Heart right ventricle (tissue), 16 donors: ENCODE results near the gene PCP4. TPM values are rescaled to one million over a fixed set of nuclear protein-coding genes. Genes with fewer than 3 reads are reported as not detected.

Source experiments
- ATAC-seq, 8 donors: fragments of 200-7000 bp; cut with Tn5 transposase; one replicate each; pipeline ENCODE4 v1.9.1; 2020; ENCODE audit warnings: mild to moderate bottlenecking in 8 of 8, moderate library complexity in 8 of 8, moderate number of reproducible peaks in 1 of 8
- DNase-seq, 2 donors: peaks; one replicate each; pipeline ENCODE4 v3.0.0-alpha.2; 2020
- H3K27ac ChIP-seq, 10 donors: fragments of 200-600 bp; sonication (generic) in 2 of 10; one replicate each; pipeline versions ENCODE4 v1.5.0 to v1.8.0; 2020 to 2022; ENCODE audit warnings: mild to moderate bottlenecking in 3 of 10
- H3K27me3 ChIP-seq, 7 donors: fragments of 200-600 bp; one replicate each; pipeline ENCODE4 v1.8.0; 2021 to 2022; ENCODE audit warnings: mild to moderate bottlenecking in 2 of 7
- H3K36me3 ChIP-seq, 9 donors: fragments of 200-600 bp; sonication (generic) in 1 of 9; one replicate each; pipeline versions ENCODE4 v1.5.0 to v1.8.0; 2020 to 2022; ENCODE audit warnings: mild to moderate bottlenecking in 2 of 9
- H3K4me1 ChIP-seq, 9 donors: fragments of 200-600 bp; sonication (generic) in 1 of 9; one replicate each; pipeline versions ENCODE4 v1.5.0 to v1.8.0; 2020 to 2022; ENCODE audit warnings: mild to moderate bottlenecking in 4 of 9
- H3K4me3 ChIP-seq, 10 donors: fragments of 200-600 bp; sonication (generic) in 2 of 10; one replicate each; pipeline versions ENCODE4 v1.5.0 to v1.8.0; 2020 to 2022; ENCODE audit warnings: mild to moderate bottlenecking in 7 of 10, moderate library complexity in 2 of 10
- H3K9me3 ChIP-seq, 11 donors: fragments of 200-600 bp in 10 of 11; sonication (generic) in 2 of 11; one replicate each; pipeline versions ENCODE4 v1.5.0 to v1.8.0; 2013 to 2022; ENCODE audit warnings: mild to moderate bottlenecking in 2 of 11, control low read depth in 1 of 11, moderate library complexity in 1 of 11
- CTCF ChIP-seq, 9 donors: fragments of 200-600 bp; sonication (generic) in 2 of 9; IDR thresholded peaks; one replicate each; pipeline versions ENCODE4 v1.5.0 to v1.8.0; 2021 to 2022; ENCODE audit warnings: antibody characterized with exemption in 9 of 9, mild to moderate bottlenecking in 5 of 9, moderate library complexity in 1 of 9
- WGBS, 2 donors: extraction: QIAGEN DNeasy Blood & Tissue Kit; methylation state at CpG; one replicate each; pipeline ENCODE4 v1.1.7; 2013; ENCODE audit warnings: inconsistent platforms in 1 of 2; 5-methylcytosine and 5-hydroxymethylcytosine counted together
- intact Hi-C, 10 donors: fragments of 100-400 bp; cut with DNase I; formaldehyde crosslinking; loops; one replicate each; pipeline versions ENCODE4 v1.11.1 to v1.14.2; 2022
- polyA plus RNA-seq, 2 donors: library from polyadenylated mRNA; stranded (reverse); fragments of 200-250 nt; gene quantifications; one replicate each; pipeline ENCODE4 v1.2.3, GENCODE V29; 2013
- total RNA-seq, 10 donors: library from RNA; stranded (reverse); fragmentation: NEBNext Ultra II Directional in 3 of 10; extraction: Animal tissue kit (Norgen Biotek cat#: 25700) in 3 of 10; gene quantifications; one replicate each; pipeline versions ENCODE4 v1.2.1 to v1.2.4, GENCODE V29; 2021 to 2023
- donor health status: Arrhythmogenic right ventricular cardiomyopathy.
- donor health status: ischemic (EF 13 %, LVEDD 7.1; RV severe dilation, severe dysfunction).
- donor health status: healthy with polysubstance abuse.
- donor health status: DM: no; HTN: yes; CAD: no.
- donor health status: DM: no; HTN: no; CAD: no.
- donor health status: ischemic (EF 25% LVEDD 6.9; RV normal size, moderate dysfunction).
- donor health status: ischemic (EF 25% LVEDD 5.7; RV mildly dilated, moderate dysfunction).
- donor health status: healthy.
- donor health status: DM: yes; HTN: yes; CAD: no.
- donor health status: Ischemic cardiomyopathy.
- donor health status: ischemic (EF 35%, LVEDD 5.7; RV mildly dilated, moderate dysfunction).
- donor health status: nonischemic (EF 11% LVEDD 7.7; RV severe dilation, severe dysfunction).
- donor health status: DM: yes; HTN: yes; CAD: no.
- donor health status: PGD.
- donor health status: ischemic (EF 29% LVEDD 5.4; RV normal size, mild dysfunction).
- donor health status: nonischemic (EF 23%, LVEDD 6.1; RV moderate dilation, normal function).

PCP4 gene
- total and polyA plus RNA-seq, 12 donors, result 1.0 to 6.9 (median 3.6) TPM

- ATAC-seq (no peak), DNase-seq (no peak)
- intact Hi-C loops, result no loop called here
- no peak for TF ChIP-seq CTCF (IDR thresholded peaks at IDR 0.05)
- Histone ChIP-seq H3K36me3 (no peaks in the 10 kb centered on the region), H3K4me1 (no peaks in the 10 kb centered on the region), H3K4me3 (no peak overlapping the region), H3K27ac (no peak overlapping the region), H3K27me3 (no peaks in the 10 kb centered on the region), H3K9me3 (peaks cover 0 to 6% (median 0%) of the 10 kb centered on the region in 11 donors)
- WGBS, 2 donors, result 70 to 73% methylated on average over 4 of the region's 4 CpGs
These were observed 32.7 kb upstream of the PCP4 start for GRCh38 chr21:39834543-39834942.

GRCh38 chr21:39837861-39838359, 29.3 kb upstream of the PCP4 start:
- H3K9me3 ChIP-seq, result peaks cover 0 to 6% (median 0%) of the 10 kb centered on the region in 11 donors
- intact Hi-C loops, result no loop called here
- H3K4me1 ChIP-seq, result no peaks in the 10 kb centered on the region
- no peak for DNase-seq
- H3K4me3 ChIP-seq, result no peak overlapping the region
- no peaks in the 10 kb centered on the region for H3K36me3 ChIP-seq
- 54 to 60% methylated on average over 4 of the region's 4 CpGs for WGBS, 2 donors
- no peaks in the 10 kb centered on the region for H3K27me3 ChIP-seq
- ATAC-seq, result no peak
- no peak for TF ChIP-seq CTCF (IDR thresholded peaks at IDR 0.05)
- H3K27ac ChIP-seq, result no peak overlapping the region

GRCh38 chr21:39840373-39841097, 26.7 kb upstream of the PCP4 start:
- TF ChIP-seq CTCF (IDR thresholded peaks at IDR 0.05), result no peak
- Histone ChIP-seq H3K4me1 (no peaks in the 10 kb centered on the region), H3K27me3 (no peaks in the 10 kb centered on the region), H3K9me3 (no peaks in the 10 kb centered on the region), H3K4me3 (no peak overlapping the region), H3K27ac (no peak overlapping the region), H3K36me3 (no peaks in the 10 kb centered on the region)
- peak in 2 of 8 donors; percentile 28 to 51 for ATAC-seq
- no peak for DNase-seq
- 67 to 68% methylated on average over 22 of the region's 22 CpGs for WGBS, 2 donors
- intact Hi-C loops, result no loop called here

GRCh38 chr21:39842741-39843459, 24.3 kb upstream of the PCP4 start:
- DNase-seq (no peak), ATAC-seq (no peak)
- Histone ChIP-seq H3K4me1 (peaks cover 0 to 3% (median 0%) of the 10 kb centered on the region in 9 donors), H3K4me3 (no peak overlapping the region), H3K9me3 (no peaks in the 10 kb centered on the region), H3K27ac (no peak overlapping the region), H3K27me3 (no peaks in the 10 kb centered on the region), H3K36me3 (no peaks in the 10 kb centered on the region)
- 86 to 89% methylated on average over 14 of the region's 14 CpGs for WGBS, 2 donors
- intact Hi-C loops, result no loop called here
- TF ChIP-seq CTCF (IDR thresholded peaks at IDR 0.05), result no peak
